Sigmoid colon (tissue), 7 donors: Measurements from ENCODE around the gene MTF1. TPM values are rescaled to one million over a fixed set of nuclear protein-coding genes. Genes with fewer than 3 reads are reported as not detected.

Experiments used
- DNase-seq: peaks from one replicate; pipeline ENCODE4 v3.0.0-alpha.2; 2019
- H3K27ac ChIP-seq, 4 donors: fragments of 200-600 bp; sonication (generic); one replicate each; pipeline ENCODE4 v1.5.1; 2016 to 2019; ENCODE audit warnings: mild to moderate bottlenecking in 1 of 4
- H3K27me3 ChIP-seq, 3 donors: fragments of 200-600 bp; sonication (generic); one replicate each; pipeline ENCODE4 v1.5.1; 2019; ENCODE audit warnings: mild to moderate bottlenecking in 1 of 3
- H3K36me3 ChIP-seq, 4 donors: fragments of 200-600 bp; sonication (generic); one replicate each; pipeline ENCODE4 v1.5.1; 2016 to 2019
- H3K4me1 ChIP-seq, 4 donors: fragments of 200-600 bp; sonication (generic); one replicate each; pipeline ENCODE4 v1.5.1; 2017 to 2019
- H3K4me3 ChIP-seq, 4 donors: fragments of 200-600 bp; sonication (generic); one replicate each; pipeline ENCODE4 v1.5.1; 2017 to 2019; ENCODE audit warnings: mild to moderate bottlenecking in 2 of 4, moderate library complexity in 1 of 4
- H3K9me3 ChIP-seq, 4 donors: fragments of 200-600 bp in 3 of 4; sonication (generic) in 3 of 4; one replicate each; pipeline versions ENCODE4 v1.5.1 to v1.6.1; 2013 to 2019
- CTCF ChIP-seq, 4 experiments: fragments of 450-650 bp in 3 of 4; fragments of 200-600 bp in 1 of 4; IDR thresholded peaks; one replicate each; pipeline ENCODE4 v1.5.1; 2016 to 2019; ENCODE audit warnings: antibody characterized with exemption in 4 of 4, mild to moderate bottlenecking in 3 of 4, moderate library complexity in 2 of 4
- EP300 ChIP-seq, 4 donors: sonication (generic); formaldehyde crosslinking; IDR thresholded peaks; one replicate each; pipeline ENCODE4 v1.6.1; 2017; ENCODE audit warnings: antibody characterized with exemption in 4 of 4
- POLR2A ChIP-seq, 2 donors: fragments of 450-650 bp; IDR thresholded peaks; one replicate each; pipeline ENCODE4 v1.6.1; 2016; ENCODE audit warnings: antibody characterized with exemption in 2 of 2, mild to moderate bottlenecking in 2 of 2, moderate library complexity in 2 of 2
- POLR2AphosphoS5 ChIP-seq, 4 donors: sonication (generic); formaldehyde crosslinking; IDR thresholded peaks; one replicate each; pipeline ENCODE4 v1.6.1; 2017; ENCODE audit warnings: antibody characterized with exemption in 4 of 4
- WGBS, 2 donors: extraction: QIAGEN DNeasy Blood & Tissue Kit; methylation state at CpG; one replicate each; pipeline ENCODE4 v1.1.7; 2013; 5-methylcytosine and 5-hydroxymethylcytosine counted together
- intact Hi-C: fragments of 100-400 bp; cut with DNase I; formaldehyde crosslinking; loops from one replicate; pipeline ENCODE4 v1.15.1; 2023
- polyA plus RNA-seq, 3 donors: library from polyadenylated mRNA; stranded (reverse); fragments of 200-250 nt; gene quantifications; one replicate each; pipeline ENCODE4 v1.2.3, GENCODE V29; 2013
- total RNA-seq, 4 donors: library from RNA; depleted of rRNA; stranded (reverse); fragments of >200 nt; gene quantifications; one replicate each; pipeline ENCODE4 v1.1.0, GENCODE V29; 2016
- donor health status: healthy with polysubstance abuse.
- donor health status: Bipolar disorder and iron deficiency.
- donor health status: healthy.

The MTF1 gene
- total and polyA plus RNA-seq, 7 donors = 2.4 to 8.6 (median 4.4) TPM

DNA sequence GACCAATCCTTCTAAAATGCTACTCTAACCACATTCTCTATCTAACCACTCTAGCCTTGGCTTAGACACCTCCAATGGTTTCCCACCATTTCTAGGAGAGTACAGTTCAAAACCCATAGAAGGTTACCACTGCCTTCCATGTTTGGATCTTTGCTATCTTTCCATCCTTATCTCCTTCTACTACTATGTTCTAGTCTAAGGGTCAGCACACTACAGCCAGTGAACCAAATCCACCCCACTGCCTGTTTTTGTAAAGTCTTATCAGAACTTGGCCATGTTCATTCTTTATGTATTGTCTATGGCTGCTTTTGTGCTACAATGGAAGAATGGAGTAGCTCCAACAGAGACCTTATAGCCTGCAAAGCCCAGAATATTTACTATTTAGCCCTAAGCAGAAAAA, 6.2 kb downstream of the MTF1 start:
- peaks cover 0 to 34% (median 8%) of the 10 kb centered on the region in 4 donors for H3K36me3 ChIP-seq
- no peak overlapping the region for H3K27ac ChIP-seq
- no peak for DNase-seq
- intact Hi-C loops = no loop called here
- peaks cover 0 to 61% (median 50%) of the 10 kb centered on the region in 4 donors for H3K4me1 ChIP-seq
- TF ChIP-seq POLR2AphosphoS5 (IDR thresholded peaks at IDR 0.05) (no peak), POLR2A (IDR thresholded peaks at IDR 0.05) (no peak), EP300 (IDR thresholded peaks at IDR 0.05) (no peak), CTCF (IDR thresholded peaks at IDR 0.05) (no peak)
- no peaks in the 10 kb centered on the region for H3K27me3 ChIP-seq
- no peak overlapping the region for H3K4me3 ChIP-seq
- no peaks in the 10 kb centered on the region for H3K9me3 ChIP-seq

- intact Hi-C loops = no loop called here
- H3K27me3 ChIP-seq = no peaks in the 10 kb centered on the region
- peaks cover 0 to 27% (median 3%) of the 10 kb centered on the region in 4 donors for H3K36me3 ChIP-seq
- H3K4me3 ChIP-seq = no peak overlapping the region
- no peak overlapping the region for H3K27ac ChIP-seq
- H3K9me3 ChIP-seq = no peaks in the 10 kb centered on the region
- 63 to 81% methylated on average over 2 of the region's 2 CpGs for WGBS, 2 donors
- H3K4me1 ChIP-seq = peaks cover 0 to 52% (median 42%) of the 10 kb centered on the region in 4 donors
- no peak for DNase-seq
- TF ChIP-seq POLR2A (IDR thresholded peaks at IDR 0.05) (no peak), EP300 (IDR thresholded peaks at IDR 0.05) (no peak), CTCF (IDR thresholded peaks at IDR 0.05) (no peak), POLR2AphosphoS5 (IDR thresholded peaks at IDR 0.05) (no peak)
These were observed 7.6 kb downstream of the MTF1 start for GRCh38 chr1:37851782-37852210.

- Histone ChIP-seq H3K27me3 (no peaks in the 10 kb centered on the region), H3K27ac (peak overlapping the region in 1 of 4 donors; percentile 34), H3K4me1 (peaks cover 0 to 52% (median 39%) of the 10 kb centered on the region in 4 donors), H3K36me3 (peaks cover 0 to 22% (median 0%) of the 10 kb centered on the region in 4 donors), H3K9me3 (no peaks in the 10 kb centered on the region), H3K4me3 (no peak overlapping the region)
- no peak for DNase-seq
- intact Hi-C loops = no loop called here
- TF ChIP-seq POLR2AphosphoS5 (IDR thresholded peaks at IDR 0.05) (no peak), POLR2A (IDR thresholded peaks at IDR 0.05) (no peak), CTCF (IDR thresholded peaks at IDR 0.05) (no peak), EP300 (IDR thresholded peaks at IDR 0.05) (no peak)
These were observed 8.1 kb downstream of the MTF1 start for GRCh38 chr1:37851262-37851661.

DNA sequence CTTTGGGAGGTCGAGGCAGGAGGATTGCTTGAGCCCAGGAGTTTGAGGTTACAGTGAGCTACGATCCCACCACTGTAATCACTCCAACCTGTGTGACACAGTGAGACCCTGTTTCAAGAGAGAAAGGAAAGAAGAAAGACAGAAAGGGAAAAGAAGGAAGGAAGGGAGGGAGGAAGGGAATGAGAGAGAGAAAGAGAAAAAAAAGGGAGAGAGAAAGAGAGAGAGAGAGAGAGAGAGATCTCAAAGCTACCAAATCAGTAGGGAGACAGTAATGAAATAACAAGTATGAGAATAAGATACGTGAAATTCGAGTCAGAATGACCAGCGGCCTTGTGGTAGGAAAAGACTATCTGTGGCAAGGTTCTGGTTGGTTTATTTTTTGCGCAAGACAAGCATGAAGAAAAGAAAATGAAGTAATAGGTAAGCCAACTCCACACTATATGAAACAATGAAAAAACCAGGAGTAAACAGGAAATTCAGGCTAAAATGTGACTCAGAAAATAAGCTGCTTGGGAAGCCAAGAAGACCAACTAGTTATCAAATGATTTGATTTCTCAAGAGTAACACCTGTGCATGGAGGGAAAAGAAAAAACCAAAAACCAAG, 8.9 kb downstream of the MTF1 start:
- Histone ChIP-seq H3K36me3 (peaks cover 0 to 17% (median 0%) of the 10 kb centered on the region in 4 donors), H3K27me3 (no peaks in the 10 kb centered on the region), H3K4me1 (peaks cover 0 to 47% (median 33%) of the 10 kb centered on the region in 4 donors), H3K27ac (peak overlapping the region in 1 of 4 donors; percentile 34), H3K9me3 (no peaks in the 10 kb centered on the region), H3K4me3 (no peak overlapping the region)
- TF ChIP-seq EP300 (IDR thresholded peaks at IDR 0.05) (no peak), POLR2A (IDR thresholded peaks at IDR 0.05) (no peak), CTCF (IDR thresholded peaks at IDR 0.05) (no peak), POLR2AphosphoS5 (IDR thresholded peaks at IDR 0.05) (no peak)
- DNase-seq = no peak
- WGBS, 2 donors = 85 to 92% methylated on average over 6 of the region's 6 CpGs
- intact Hi-C loops = no loop called here

GRCh38 chr1:37849480-37849879, 9.9 kb downstream of the MTF1 start:
- WGBS, 2 donors = 96 to 97% methylated on average over 3 of the region's 3 CpGs
- H3K9me3 ChIP-seq = no peaks in the 10 kb centered on the region
- H3K36me3 ChIP-seq = peaks cover 0 to 8% (median 0%) of the 10 kb centered on the region in 4 donors
- DNase-seq = no peak
- H3K4me1 ChIP-seq = peaks cover 0 to 39% (median 25%) of the 10 kb centered on the region in 4 donors
- TF ChIP-seq POLR2A (IDR thresholded peaks at IDR 0.05) = no peak
- TF ChIP-seq POLR2AphosphoS5 (IDR thresholded peaks at IDR 0.05) = no peak
- no peak for TF ChIP-seq EP300 (IDR thresholded peaks at IDR 0.05)
- no peak for TF ChIP-seq CTCF (IDR thresholded peaks at IDR 0.05)
- no peaks in the 10 kb centered on the region for H3K27me3 ChIP-seq
- H3K27ac ChIP-seq = no peak overlapping the region
- no peak overlapping the region for H3K4me3 ChIP-seq
- intact Hi-C loops = no loop called here
